ENCODE measurements around the gene PNMA8B. TPM values are rescaled to one million over a fixed set of nuclear protein-coding genes. Genes with fewer than 3 reads are reported as not detected.
A peak's percentile ranks its signal among the peaks of the same experiment; 100 is the strongest.

Gene PNMA8B
- total RNA-seq, 4 donors from 2014 or later = 3.1 to 4.2 (median 3.7) TPM

DNA sequence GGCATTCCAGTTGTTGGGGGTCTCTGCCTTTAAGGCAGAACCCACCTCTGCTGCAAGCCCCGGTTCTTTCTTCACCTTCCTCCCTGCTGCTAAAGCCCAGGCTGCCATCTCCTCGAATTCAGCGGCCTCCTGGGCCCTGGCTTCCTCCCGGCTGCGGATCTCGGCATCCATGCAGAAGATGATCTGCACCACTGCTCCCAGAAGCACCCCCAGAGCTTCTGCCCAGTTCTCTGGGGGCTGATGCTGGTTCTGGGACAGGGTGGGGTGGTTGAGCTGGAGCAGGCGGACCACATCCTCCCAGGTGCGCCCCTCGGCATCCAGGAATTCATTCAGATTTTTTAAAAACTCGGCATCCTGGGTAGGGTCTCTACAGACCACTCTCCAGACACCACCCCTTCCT lies 25.3 kb downstream of the PNMA8B start:
- Histone ChIP-seq H3K4me1 (peaks cover 0 to 20% (median 9%) of the 10 kb centered on the region in 4 donors), H3K36me3 (peaks cover 0 to 7% (median 0%) of the 10 kb centered on the region in 3 donors), H3K4me3 (no peak overlapping the region), H3K27ac (peak overlapping the region in 1 of 4 donors; percentile 78), H3K9me3 (no peaks in the 10 kb centered on the region), H3K27me3 (peaks cover 0 to 19% of the 10 kb centered on the region in 2 donors)
- DNase-seq (ENCODE audit: low spot score in 2 of 2) = no peak
- TF ChIP-seq POLR2A (IDR thresholded peaks at IDR 0.05) (no peak), CTCF (IDR thresholded peaks at IDR 0.05) (no peak), EP300 (IDR thresholded peaks at IDR 0.05) (no peak)
- 92% methylated on average over 10 of the region's 10 CpGs for WGBS, 2 donors

DNA sequence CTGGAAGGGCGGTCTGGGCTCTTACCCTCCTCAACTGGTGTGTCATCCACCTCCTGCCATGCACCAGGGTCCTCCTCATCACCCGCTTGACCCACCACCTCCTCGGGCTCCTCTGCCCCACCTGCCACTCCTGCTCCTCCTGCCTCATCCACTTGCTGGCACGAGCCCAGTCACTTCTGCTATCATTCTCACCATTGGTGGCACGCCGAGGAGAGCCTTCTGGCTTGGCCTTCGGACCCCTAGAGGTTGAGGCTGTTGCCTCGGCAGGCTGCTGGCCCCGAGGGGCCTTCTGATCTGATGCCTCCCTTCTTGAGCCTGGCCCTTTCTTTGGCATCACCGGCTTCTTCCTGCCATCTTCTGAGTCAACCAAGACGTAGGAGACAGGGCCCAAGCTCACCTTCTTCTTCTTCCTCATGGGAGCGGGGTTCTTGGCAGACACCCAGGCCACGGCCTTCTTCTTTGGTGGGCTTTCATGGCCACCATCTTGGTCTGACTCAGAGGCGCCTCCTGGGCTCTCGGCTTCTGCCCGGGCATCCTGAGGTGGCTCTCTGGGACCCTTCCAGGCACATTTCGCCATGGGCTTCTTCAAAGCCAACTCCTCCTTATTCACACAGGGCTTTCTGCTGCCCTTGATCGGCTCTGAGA lies 26.0 kb downstream of the PNMA8B start:
- WGBS, 2 donors = 93 to 97% methylated on average over 18 of the region's 18 CpGs
- Histone ChIP-seq H3K27ac (no peak overlapping the region), H3K27me3 (peaks cover 0 to 16% of the 10 kb centered on the region in 2 donors), H3K36me3 (peaks cover 0 to 7% (median 0%) of the 10 kb centered on the region in 3 donors), H3K4me3 (no peak overlapping the region), H3K4me1 (peaks cover 0 to 20% (median 9%) of the 10 kb centered on the region in 4 donors), H3K9me3 (no peaks in the 10 kb centered on the region)
- TF ChIP-seq CTCF (IDR thresholded peaks at IDR 0.05) (no peak), EP300 (IDR thresholded peaks at IDR 0.05) (no peak), POLR2A (IDR thresholded peaks at IDR 0.05) (no peak)
- no peak for DNase-seq (ENCODE audit: low spot score in 2 of 2)

GRCh38 chr19:46466536-46467196 lies 29.0 kb downstream of the PNMA8B start:
- TF ChIP-seq POLR2A (IDR thresholded peaks at IDR 0.05) (no peak), CTCF (IDR thresholded peaks at IDR 0.05) (no peak), EP300 (IDR thresholded peaks at IDR 0.05) (no peak)
- Histone ChIP-seq H3K9me3 (no peaks in the 10 kb centered on the region), H3K4me3 (no peak overlapping the region), H3K27me3 (peaks cover 0 to 5% of the 10 kb centered on the region in 2 donors), H3K27ac (peak overlapping the region in 1 of 4 donors; percentile 9), H3K36me3 (peaks cover 0 to 7% (median 0%) of the 10 kb centered on the region in 3 donors), H3K4me1 (peaks cover 0 to 10% (median 6%) of the 10 kb centered on the region in 4 donors)
- no peak for DNase-seq (ENCODE audit: low spot score in 2 of 2)
- WGBS, 2 donors = 67 to 69% methylated on average over 15 of the region's 15 CpGs

DNA sequence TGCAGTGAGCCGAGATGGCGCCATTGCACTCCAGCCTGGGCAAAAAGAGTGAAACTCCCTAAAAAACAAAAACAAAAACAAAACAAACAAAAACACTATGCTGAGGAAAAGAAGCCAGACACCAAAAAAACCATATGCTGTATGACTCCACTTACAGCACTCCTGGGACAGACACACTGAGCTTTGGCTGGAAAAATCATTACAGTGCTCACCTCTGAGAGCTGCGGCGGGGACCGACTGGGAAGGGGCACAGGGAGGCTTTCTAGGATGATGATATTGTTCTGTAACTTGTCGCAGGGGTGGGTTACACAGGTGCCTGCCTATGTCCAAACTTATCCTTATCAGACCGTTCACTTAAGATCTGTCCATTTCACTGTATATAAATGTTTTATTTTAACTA lies 32.2 kb downstream of the PNMA8B start:
- no peak overlapping the region for H3K27ac ChIP-seq
- 67 to 68% methylated on average over 7 of the region's 7 CpGs for WGBS, 2 donors
- H3K36me3 ChIP-seq = no peaks in the 10 kb centered on the region
- DNase-seq (ENCODE audit: low spot score in 2 of 2) = no peak
- H3K4me3 ChIP-seq = no peak overlapping the region
- TF ChIP-seq CTCF (IDR thresholded peaks at IDR 0.05) (no peak), EP300 (IDR thresholded peaks at IDR 0.05) (no peak), POLR2A (IDR thresholded peaks at IDR 0.05) (no peak)
- no peaks in the 10 kb centered on the region for H3K4me1 ChIP-seq
- no peaks in the 10 kb centered on the region for H3K27me3 ChIP-seq
- no peaks in the 10 kb centered on the region for H3K9me3 ChIP-seq

- no peaks in the 10 kb centered on the region for H3K9me3 ChIP-seq
- no peak for DNase-seq (ENCODE audit: low spot score in 2 of 2)
- 95 to 96% methylated on average over 2 of the region's 2 CpGs for WGBS, 2 donors
- no peaks in the 10 kb centered on the region for H3K4me1 ChIP-seq
- H3K27ac ChIP-seq = no peak overlapping the region
- H3K4me3 ChIP-seq = no peak overlapping the region
- no peak for TF ChIP-seq POLR2A (IDR thresholded peaks at IDR 0.05)
- TF ChIP-seq CTCF (IDR thresholded peaks at IDR 0.05) = no peak
- no peak for TF ChIP-seq EP300 (IDR thresholded peaks at IDR 0.05)
- no peaks in the 10 kb centered on the region for H3K27me3 ChIP-seq
- H3K36me3 ChIP-seq = no peaks in the 10 kb centered on the region
Observed at GRCh38 chr19:46461537-46461936, 34.1 kb downstream of the PNMA8B start.
